ENCODE results near the gene ALG3. TPM values are rescaled to one million over a fixed set of nuclear protein-coding genes. Genes with fewer than 3 reads are reported as not detected.

Gene ALG3
- total and polyA plus RNA-seq, 9 donors: 17.8 to 42.0 (median 23.0) TPM

GRCh38 chr3:184284696-184285095 lies 35.9 kb upstream of the ALG3 start:
- WGBS, 3 donors: 9 to 13% (median 10%) methylated on average over 4 of the region's 4 CpGs
- H3K27ac ChIP-seq: no peak overlapping the region
- no peaks in the 10 kb centered on the region for H3K36me3 ChIP-seq
- TF ChIP-seq, protein P1, sequence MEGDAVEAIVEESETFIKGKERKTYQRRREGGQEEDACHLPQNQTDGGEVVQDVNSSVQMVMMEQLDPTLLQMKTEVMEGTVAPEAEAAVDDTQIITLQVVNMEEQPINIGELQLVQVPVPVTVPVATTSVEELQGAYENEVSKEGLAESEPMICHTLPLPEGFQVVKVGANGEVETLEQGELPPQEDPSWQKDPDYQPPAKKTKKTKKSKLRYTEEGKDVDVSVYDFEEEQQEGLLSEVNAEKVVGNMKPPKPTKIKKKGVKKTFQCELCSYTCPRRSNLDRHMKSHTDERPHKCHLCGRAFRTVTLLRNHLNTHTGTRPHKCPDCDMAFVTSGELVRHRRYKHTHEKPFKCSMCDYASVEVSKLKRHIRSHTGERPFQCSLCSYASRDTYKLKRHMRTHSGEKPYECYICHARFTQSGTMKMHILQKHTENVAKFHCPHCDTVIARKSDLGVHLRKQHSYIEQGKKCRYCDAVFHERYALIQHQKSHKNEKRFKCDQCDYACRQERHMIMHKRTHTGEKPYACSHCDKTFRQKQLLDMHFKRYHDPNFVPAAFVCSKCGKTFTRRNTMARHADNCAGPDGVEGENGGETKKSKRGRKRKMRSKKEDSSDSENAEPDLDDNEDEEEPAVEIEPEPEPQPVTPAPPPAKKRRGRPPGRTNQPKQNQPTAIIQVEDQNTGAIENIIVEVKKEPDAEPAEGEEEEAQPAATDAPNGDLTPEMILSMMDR (IDR thresholded peaks at IDR 0.05): no peak
- TF ChIP-seq EP300 (IDR thresholded peaks at IDR 0.05) (no peak), POLR2A (IDR thresholded peaks at IDR 0.05) (no peak)
- H3K9me3 ChIP-seq: no peaks in the 10 kb centered on the region
- no peaks in the 10 kb centered on the region for H3K4me1 ChIP-seq (ENCODE audit: insufficient read depth)
- no peaks in the 10 kb centered on the region for H3K27me3 ChIP-seq
- DNase-seq: peak in 1 of 5 donors; percentile 24
- H3K4me3 ChIP-seq: no peak overlapping the region
- intact Hi-C loops (cut with DNase I): no loop called here

DNA sequence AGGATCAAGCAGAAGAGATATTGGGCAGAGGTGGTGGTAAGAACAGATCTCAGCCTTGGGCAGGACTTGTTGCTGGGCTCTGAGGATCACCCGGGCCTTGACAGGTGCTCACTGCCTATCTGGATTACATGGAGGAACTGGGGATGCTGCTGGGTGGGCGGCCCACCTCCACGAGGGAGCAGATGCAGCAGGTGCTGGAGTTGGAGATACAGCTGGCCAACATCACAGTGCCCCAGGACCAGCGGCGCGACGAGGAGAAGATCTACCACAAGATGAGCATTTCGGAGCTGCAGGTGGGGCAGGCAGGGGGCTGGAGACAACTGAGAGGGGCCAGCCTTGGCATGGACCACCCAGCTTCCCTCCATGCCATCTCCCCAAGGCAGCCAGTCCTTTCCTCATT lies 34.9 kb upstream of the ALG3 start:
- Histone ChIP-seq H3K4me1 (ENCODE audit: insufficient read depth) (no peaks in the 10 kb centered on the region), H3K36me3 (no peaks in the 10 kb centered on the region), H3K27ac (no peak overlapping the region), H3K4me3 (no peak overlapping the region), H3K9me3 (no peaks in the 10 kb centered on the region), H3K27me3 (no peaks in the 10 kb centered on the region)
- intact Hi-C loops (cut with DNase I): no loop called here
- DNase-seq: no peak
- 88 to 91% (median 89%) methylated on average over 8 of the region's 8 CpGs for WGBS, 3 donors
- TF ChIP-seq EP300 (IDR thresholded peaks at IDR 0.05): no peak
- TF ChIP-seq, protein P1 (IDR thresholded peaks at IDR 0.05): no peak
- TF ChIP-seq POLR2A (IDR thresholded peaks at IDR 0.05): no peak

DNA sequence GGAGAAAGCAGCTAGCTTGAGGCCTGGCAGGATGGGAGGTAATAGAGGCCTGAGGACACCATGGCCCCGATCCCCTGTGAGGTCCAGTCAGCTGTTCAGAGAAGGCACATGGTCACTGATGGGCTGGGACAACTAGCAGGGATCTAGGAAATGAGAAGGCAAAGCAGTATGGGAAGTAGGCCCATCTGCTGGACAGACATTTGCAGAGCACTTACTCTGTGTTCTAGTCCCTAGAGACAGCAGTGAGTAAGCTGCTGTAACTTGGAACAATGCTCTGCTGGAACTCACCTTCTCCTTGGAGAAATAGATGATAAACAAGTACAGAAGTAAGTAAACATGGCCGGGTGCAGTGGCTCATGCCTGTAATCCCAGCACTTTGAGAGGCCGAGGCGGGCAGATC lies 34.2 kb upstream of the ALG3 start:
- intact Hi-C loops (cut with DNase I): no loop called here

GRCh38 chr3:184277366-184277765 lies 28.6 kb upstream of the ALG3 start:
- intact Hi-C loops (cut with DNase I): loop anchor here in 1 of 4 donors (5.0 kb wide), 1 partner anchor 485 kb away; no protein-coding TSS in a partner anchor
- Histone ChIP-seq H3K27me3 (no peaks in the 10 kb centered on the region), H3K36me3 (no peaks in the 10 kb centered on the region), H3K9me3 (no peaks in the 10 kb centered on the region), H3K27ac (no peak overlapping the region), H3K4me1 (ENCODE audit: insufficient read depth) (no peaks in the 10 kb centered on the region), H3K4me3 (no peak overlapping the region)
- DNase-seq: no peak
- WGBS, 3 donors: 87 to 92% (median 92%) methylated on average over 6 of the region's 6 CpGs
- TF ChIP-seq EP300 (IDR thresholded peaks at IDR 0.05) (no peak), POLR2A (IDR thresholded peaks at IDR 0.05) (no peak)
- TF ChIP-seq, protein P1 (IDR thresholded peaks at IDR 0.05): no peak

More for the DNA sequence above, 34.2 kb upstream of the ALG3 start:
- DNase-seq: no peak
- H3K4me1 ChIP-seq (ENCODE audit: insufficient read depth): no peaks in the 10 kb centered on the region
- no peaks in the 10 kb centered on the region for H3K27me3 ChIP-seq
- TF ChIP-seq POLR2A (IDR thresholded peaks at IDR 0.05) (no peak), EP300 (IDR thresholded peaks at IDR 0.05) (no peak)
- TF ChIP-seq, protein P1 (IDR thresholded peaks at IDR 0.05): no peak
- H3K27ac ChIP-seq: no peak overlapping the region
- no peak overlapping the region for H3K4me3 ChIP-seq
- H3K9me3 ChIP-seq: no peaks in the 10 kb centered on the region
- no peaks in the 10 kb centered on the region for H3K36me3 ChIP-seq
- 89 to 92% (median 91%) methylated on average over 4 of the region's 4 CpGs for WGBS, 3 donors
